ENCODE measurements around the gene HS3ST4. TPM values are rescaled to one million over a fixed set of nuclear protein-coding genes. Genes with fewer than 3 reads are reported as not detected.

The HS3ST4 gene
- total and polyA plus RNA-seq, 9 donors, result 0.04 to 0.81 (median 0.15) TPM; not detected in 3

GRCh38 chr16:25914357-25914962 is 222.7 kb downstream of the HS3ST4 start:
- DNase-seq, result no peak
- WGBS (ENCODE audit: insufficient coverage), result 61% methylated on average over 7 of the region's 7 CpGs

GRCh38 chr16:25916037-25916436 is 224.3 kb downstream of the HS3ST4 start:
- H3K27me3 ChIP-seq (ENCODE audit: control insufficient read depth, insufficient read depth, low read length), result peaks cover 2% of the 10 kb centered on the region

More at GRCh38 chr16:25914357-25914962, 222.7 kb downstream of the HS3ST4 start:
- Histone ChIP-seq H3K4me1 (ENCODE audit: control insufficient read depth, insufficient read depth, low read length) (no peaks in the 10 kb centered on the region), H3K4me3 (ENCODE audit: low read length) (no peak overlapping the region), H3K36me3 (ENCODE audit: control insufficient read depth, insufficient read depth, low read length) (no peaks in the 10 kb centered on the region), H3K27me3 (ENCODE audit: control insufficient read depth, insufficient read depth, low read length) (peaks cover 2% of the 10 kb centered on the region), H3K9me3 (replicated peaks; ENCODE audit: control insufficient read depth, low read depth, low read length) (no peaks in the 10 kb centered on the region), H3K27ac (ENCODE audit: low read length) (no peak overlapping the region)

GRCh38 chr16:25922438-25922837 is 230.7 kb downstream of the HS3ST4 start:
- no peaks in the 10 kb centered on the region for H3K4me1 ChIP-seq (ENCODE audit: control insufficient read depth, insufficient read depth, low read length)
- no peak overlapping the region for H3K4me3 ChIP-seq (ENCODE audit: low read length)
- peaks cover 5% of the 10 kb centered on the region for H3K27me3 ChIP-seq (ENCODE audit: control insufficient read depth, insufficient read depth, low read length)
- WGBS (ENCODE audit: insufficient coverage), result 47% methylated on average over 2 of the region's 2 CpGs
- H3K27ac ChIP-seq (ENCODE audit: low read length), result no peak overlapping the region
- DNase-seq, result no peak
- H3K9me3 ChIP-seq (replicated peaks; ENCODE audit: control insufficient read depth, low read depth, low read length), result no peaks in the 10 kb centered on the region
- no peaks in the 10 kb centered on the region for H3K36me3 ChIP-seq (ENCODE audit: control insufficient read depth, insufficient read depth, low read length)

More at GRCh38 chr16:25916037-25916436, 224.3 kb downstream of the HS3ST4 start:
- no peak overlapping the region for H3K4me3 ChIP-seq (ENCODE audit: low read length)
- no peaks in the 10 kb centered on the region for H3K4me1 ChIP-seq (ENCODE audit: control insufficient read depth, insufficient read depth, low read length)
- WGBS (ENCODE audit: insufficient coverage), result 57% methylated on average over 2 of the region's 4 CpGs
- DNase-seq, result peak; percentile 48
- H3K27ac ChIP-seq (ENCODE audit: low read length), result no peak overlapping the region
- no peaks in the 10 kb centered on the region for H3K36me3 ChIP-seq (ENCODE audit: control insufficient read depth, insufficient read depth, low read length)
- H3K9me3 ChIP-seq (replicated peaks; ENCODE audit: control insufficient read depth, low read depth, low read length), result no peaks in the 10 kb centered on the region

GRCh38 chr16:25925421-25925820 is 233.7 kb downstream of the HS3ST4 start:
- Histone ChIP-seq H3K36me3 (ENCODE audit: control insufficient read depth, insufficient read depth, low read length) (no peaks in the 10 kb centered on the region), H3K4me1 (ENCODE audit: control insufficient read depth, insufficient read depth, low read length) (no peaks in the 10 kb centered on the region), H3K9me3 (replicated peaks; ENCODE audit: control insufficient read depth, low read depth, low read length) (no peaks in the 10 kb centered on the region), H3K4me3 (ENCODE audit: low read length) (no peak overlapping the region), H3K27me3 (ENCODE audit: control insufficient read depth, insufficient read depth, low read length) (peaks cover 5% of the 10 kb centered on the region), H3K27ac (ENCODE audit: low read length) (no peak overlapping the region)
- no peak for DNase-seq
- WGBS (ENCODE audit: insufficient coverage), result 27% methylated on average over 4 of the region's 8 CpGs

DNA sequence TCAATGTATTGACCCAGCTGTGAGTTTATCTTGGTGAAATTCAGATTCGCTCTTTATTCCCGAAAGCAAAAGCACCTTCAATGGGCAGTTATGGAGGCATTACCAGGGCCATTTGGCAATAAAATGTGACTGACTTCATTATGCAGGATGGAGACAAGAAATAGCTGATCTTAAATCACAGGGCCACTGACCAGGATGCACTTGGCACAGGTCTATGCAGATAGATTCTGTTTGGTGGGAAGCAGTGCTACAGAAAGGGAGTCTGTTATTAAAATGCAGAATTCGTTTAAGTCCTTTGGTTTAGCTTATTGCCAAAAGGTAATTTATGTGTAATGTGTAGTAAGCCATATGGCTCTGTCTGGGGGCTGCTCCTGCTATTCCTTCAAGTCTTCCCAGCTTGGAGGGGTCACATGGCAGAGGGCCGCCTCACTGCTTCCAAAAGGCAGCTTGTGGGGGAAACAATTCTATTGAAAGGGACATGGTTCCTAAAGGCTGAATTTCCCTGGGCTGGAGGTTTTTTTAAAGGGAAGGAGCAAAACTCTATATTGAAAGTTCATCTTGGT is 239.8 kb downstream of the HS3ST4 start:
- no peak overlapping the region for H3K27ac ChIP-seq (ENCODE audit: low read length)
- no peaks in the 10 kb centered on the region for H3K4me1 ChIP-seq (ENCODE audit: control insufficient read depth, insufficient read depth, low read length)
- WGBS (ENCODE audit: insufficient coverage), result 94% methylated on average over 3 of the region's 4 CpGs

GRCh38 chr16:25941800-25942499 is 250.2 kb downstream of the HS3ST4 start:
- Histone ChIP-seq H3K27ac (ENCODE audit: low read length) (no peak overlapping the region), H3K4me3 (ENCODE audit: low read length) (no peak overlapping the region), H3K9me3 (replicated peaks; ENCODE audit: control insufficient read depth, low read depth, low read length) (no peaks in the 10 kb centered on the region), H3K4me1 (ENCODE audit: control insufficient read depth, insufficient read depth, low read length) (no peaks in the 10 kb centered on the region), H3K36me3 (ENCODE audit: control insufficient read depth, insufficient read depth, low read length) (no peaks in the 10 kb centered on the region), H3K27me3 (ENCODE audit: control insufficient read depth, insufficient read depth, low read length) (no peaks in the 10 kb centered on the region)
- DNase-seq, result peak; percentile 4
- WGBS (ENCODE audit: insufficient coverage), result 100% methylated on average over 1 of the region's 4 CpGs

More for the DNA sequence above, 239.8 kb downstream of the HS3ST4 start:
- Histone ChIP-seq H3K27me3 (ENCODE audit: control insufficient read depth, insufficient read depth, low read length) (no peaks in the 10 kb centered on the region), H3K9me3 (replicated peaks; ENCODE audit: control insufficient read depth, low read depth, low read length) (no peaks in the 10 kb centered on the region), H3K4me3 (ENCODE audit: low read length) (no peak overlapping the region), H3K36me3 (ENCODE audit: control insufficient read depth, insufficient read depth, low read length) (no peaks in the 10 kb centered on the region)
- DNase-seq, result no peak

DNA sequence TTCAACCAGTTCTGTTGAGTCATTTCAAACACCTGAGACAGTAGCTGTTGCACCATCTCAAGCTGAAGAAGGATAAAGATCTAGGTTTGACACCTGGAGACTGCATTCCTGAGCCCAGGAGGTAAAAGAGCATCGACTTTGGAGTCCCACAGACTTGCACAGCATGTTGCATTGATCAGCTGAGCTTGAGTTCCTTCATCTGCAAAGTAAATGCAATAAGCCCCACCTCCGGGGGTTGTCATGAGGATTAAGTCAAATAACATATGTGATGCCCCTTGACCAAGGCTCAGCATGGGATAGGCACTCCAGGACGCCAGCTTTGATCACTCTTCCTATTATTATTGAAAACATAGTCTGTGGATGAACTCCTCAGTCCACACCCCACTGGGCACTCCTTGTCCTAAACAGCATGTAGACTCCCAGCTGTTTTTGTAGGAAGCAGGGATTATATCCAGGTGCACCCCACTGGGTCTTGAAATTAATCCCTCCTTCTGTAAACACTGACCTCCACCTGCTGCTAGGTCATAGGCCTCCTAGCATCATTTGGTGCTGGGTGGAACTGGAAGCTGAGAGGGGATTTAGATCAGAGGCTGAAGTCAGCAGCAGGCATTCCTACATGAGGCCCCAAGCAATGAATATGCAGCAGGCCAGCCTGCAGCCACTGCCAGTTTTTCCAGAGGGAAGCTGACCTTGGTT is 259.0 kb downstream of the HS3ST4 start:
- 0% methylated on average over 1 of the region's 3 CpGs for WGBS (ENCODE audit: insufficient coverage)

GRCh38 chr16:25951999-25952398 is 260.2 kb downstream of the HS3ST4 start:
- no peak overlapping the region for H3K4me3 ChIP-seq (ENCODE audit: low read length)
- H3K36me3 ChIP-seq (ENCODE audit: control insufficient read depth, insufficient read depth, low read length), result no peaks in the 10 kb centered on the region
- H3K9me3 ChIP-seq (replicated peaks; ENCODE audit: control insufficient read depth, low read depth, low read length), result no peaks in the 10 kb centered on the region
- no peak overlapping the region for H3K27ac ChIP-seq (ENCODE audit: low read length)
- 40% methylated on average over 1 of the region's 1 CpG for WGBS (ENCODE audit: insufficient coverage)
- H3K4me1 ChIP-seq (ENCODE audit: control insufficient read depth, insufficient read depth, low read length), result no peaks in the 10 kb centered on the region
- H3K27me3 ChIP-seq (ENCODE audit: control insufficient read depth, insufficient read depth, low read length), result no peaks in the 10 kb centered on the region
- DNase-seq, result no peak

More for the DNA sequence above, 259.0 kb downstream of the HS3ST4 start:
- no peak for DNase-seq
- H3K4me3 ChIP-seq (ENCODE audit: low read length), result no peak overlapping the region
- no peaks in the 10 kb centered on the region for H3K27me3 ChIP-seq (ENCODE audit: control insufficient read depth, insufficient read depth, low read length)
- H3K9me3 ChIP-seq (replicated peaks; ENCODE audit: control insufficient read depth, low read depth, low read length), result no peaks in the 10 kb centered on the region
- no peak overlapping the region for H3K27ac ChIP-seq (ENCODE audit: low read length)
- no peaks in the 10 kb centered on the region for H3K4me1 ChIP-seq (ENCODE audit: control insufficient read depth, insufficient read depth, low read length)
- H3K36me3 ChIP-seq (ENCODE audit: control insufficient read depth, insufficient read depth, low read length), result no peaks in the 10 kb centered on the region

GRCh38 chr16:25952983-25953382 is 261.2 kb downstream of the HS3ST4 start:
- WGBS (ENCODE audit: insufficient coverage), result 89% methylated on average over 1 of the region's 3 CpGs

DNA sequence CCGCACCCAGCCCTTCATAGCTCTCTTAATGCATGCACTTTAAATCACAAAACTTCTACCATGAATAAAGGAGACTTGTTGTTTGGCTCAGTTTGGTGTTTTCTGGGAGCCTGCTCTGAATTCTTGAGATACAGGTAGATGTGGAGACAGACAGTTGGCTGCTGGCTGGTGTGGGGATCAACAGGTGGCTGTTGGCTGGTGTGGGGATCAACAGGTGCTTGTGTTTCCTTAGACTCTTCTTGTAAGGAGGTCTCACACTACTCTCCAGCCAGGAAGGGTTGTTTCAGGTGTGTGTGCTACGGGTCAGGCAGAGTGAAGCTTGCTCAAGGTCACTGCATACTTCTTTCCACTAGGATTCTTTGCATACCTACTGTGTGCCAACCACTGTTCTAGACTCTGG is 265.9 kb downstream of the HS3ST4 start:
- WGBS (ENCODE audit: insufficient coverage), result no CpG with 5 or more reads among the region's 2 CpGs
- no peak for DNase-seq
- Histone ChIP-seq H3K36me3 (ENCODE audit: control insufficient read depth, insufficient read depth, low read length) (no peaks in the 10 kb centered on the region), H3K27ac (ENCODE audit: low read length) (no peak overlapping the region), H3K4me3 (ENCODE audit: low read length) (no peak overlapping the region), H3K4me1 (ENCODE audit: control insufficient read depth, insufficient read depth, low read length) (no peaks in the 10 kb centered on the region), H3K27me3 (ENCODE audit: control insufficient read depth, insufficient read depth, low read length) (no peaks in the 10 kb centered on the region), H3K9me3 (replicated peaks; ENCODE audit: control insufficient read depth, low read depth, low read length) (no peaks in the 10 kb centered on the region)

More at GRCh38 chr16:25952983-25953382, 261.2 kb downstream of the HS3ST4 start:
- Histone ChIP-seq H3K27ac (ENCODE audit: low read length) (no peak overlapping the region), H3K27me3 (ENCODE audit: control insufficient read depth, insufficient read depth, low read length) (no peaks in the 10 kb centered on the region), H3K9me3 (replicated peaks; ENCODE audit: control insufficient read depth, low read depth, low read length) (no peaks in the 10 kb centered on the region), H3K4me3 (ENCODE audit: low read length) (no peak overlapping the region), H3K36me3 (ENCODE audit: control insufficient read depth, insufficient read depth, low read length) (no peaks in the 10 kb centered on the region), H3K4me1 (ENCODE audit: control insufficient read depth, insufficient read depth, low read length) (no peaks in the 10 kb centered on the region)
- no peak for DNase-seq

Measured in muscle of leg (tissue), 11 donors.